SW480 (cell line): Measurements from ENCODE around the gene EXOC6B.
"Not testable (repeated sequence)": the region's sequence is repeated elsewhere in the genome, so short reads cannot be mapped to it uniquely, and the experiment has no call there.

Experiments used
- DNase-seq: peaks from one replicate; pipeline ENCODE4 v3.0.0-alpha.2; 2016; ENCODE audit warnings: low spot score

Gene EXOC6B

DNA sequence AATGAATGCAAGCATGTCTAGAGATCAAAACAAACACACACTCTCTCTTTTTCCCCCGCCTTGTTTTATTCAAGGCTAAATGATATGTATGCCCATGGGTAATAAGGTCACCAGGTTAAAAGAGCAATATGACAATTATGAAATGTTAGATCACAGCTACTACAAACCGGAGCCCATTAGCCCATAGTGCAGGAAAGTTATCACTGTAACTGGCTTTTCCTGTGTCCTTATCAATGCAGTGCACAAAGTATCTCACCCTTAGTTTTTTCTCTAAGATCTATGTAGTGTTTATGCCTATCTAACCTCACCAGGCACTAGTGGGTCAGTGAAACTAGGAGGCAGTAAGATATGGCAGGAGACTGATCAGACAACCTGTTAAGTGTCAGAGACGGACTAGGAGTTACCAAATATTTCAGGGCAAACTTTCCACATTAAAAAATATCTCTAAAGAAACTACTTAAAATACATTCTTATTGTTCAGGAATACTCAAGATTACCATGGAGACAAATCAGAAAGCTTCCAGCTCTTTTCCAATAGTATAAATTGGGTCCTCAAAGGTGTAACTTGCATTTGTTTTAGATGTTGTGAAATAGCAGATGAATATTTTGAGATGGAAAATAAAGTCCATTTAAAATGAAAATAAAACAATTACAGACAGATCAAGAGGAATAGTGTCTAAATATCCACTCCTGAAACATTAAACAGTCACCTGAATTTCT lies 282.2 kb downstream of the EXOC6B start:
- no peak for DNase-seq

DNA sequence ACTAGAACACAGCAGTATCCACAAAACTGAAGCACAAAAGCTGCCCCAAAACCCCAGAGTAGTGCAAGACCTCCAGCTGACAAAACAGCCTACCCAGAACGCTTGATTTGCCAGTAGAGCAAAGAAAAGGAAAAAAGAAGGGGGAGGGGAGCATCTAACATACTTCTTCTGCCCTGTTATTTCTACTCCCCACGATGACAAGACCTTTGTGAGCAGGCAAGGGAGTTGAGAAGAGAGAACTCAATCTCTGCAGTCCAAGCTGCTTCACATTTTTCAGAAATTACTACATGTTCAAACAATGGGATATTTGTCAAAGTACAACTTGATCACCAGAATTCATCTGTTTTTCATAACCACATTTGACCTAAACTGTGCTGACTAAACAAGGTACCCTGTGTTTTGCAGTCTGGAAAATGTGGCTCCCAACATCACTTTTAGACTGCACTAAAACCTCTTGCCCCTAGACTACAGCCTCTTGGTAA lies 286.7 kb downstream of the EXOC6B start:
- DNase-seq, result no peak

DNA sequence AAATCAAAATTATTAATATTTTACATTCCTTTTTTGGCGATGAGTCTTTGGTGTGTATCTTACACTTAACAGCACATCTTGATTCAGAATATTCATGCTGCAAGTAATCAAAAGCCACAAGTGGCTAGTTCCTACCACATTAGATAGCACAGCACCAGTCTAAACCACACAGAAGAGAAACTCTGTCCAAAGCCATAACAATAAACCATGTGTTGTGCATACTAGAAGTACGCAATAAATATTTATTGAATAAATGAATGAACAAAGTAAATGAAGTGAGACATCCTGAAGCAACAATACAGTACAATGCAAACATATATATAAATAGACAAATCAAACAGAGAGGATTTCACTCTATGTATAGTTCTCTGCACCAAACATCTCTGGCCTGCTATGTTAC lies 287.3 kb downstream of the EXOC6B start:
- no peak for DNase-seq

DNA sequence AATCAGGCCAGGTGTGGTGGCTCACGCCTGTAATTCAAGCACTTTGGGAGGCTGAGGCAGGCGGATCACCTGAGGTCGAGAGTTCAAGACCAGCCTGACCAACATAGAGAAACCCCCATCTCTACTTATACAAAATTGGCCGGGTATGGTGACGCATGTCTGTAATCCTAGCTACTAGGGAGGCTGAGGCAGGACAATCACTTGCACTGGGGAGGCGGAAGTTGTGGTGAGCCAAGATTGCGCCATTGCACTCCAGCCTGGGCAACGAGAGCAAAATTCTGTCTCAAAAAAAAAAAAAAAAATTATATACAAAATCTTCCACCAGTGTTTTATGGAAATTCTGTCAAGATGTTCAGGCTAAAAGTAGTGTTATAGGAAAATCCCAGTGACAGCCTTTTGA lies 290.2 kb downstream of the EXOC6B start:
- not testable (repeated sequence) for DNase-seq

DNA sequence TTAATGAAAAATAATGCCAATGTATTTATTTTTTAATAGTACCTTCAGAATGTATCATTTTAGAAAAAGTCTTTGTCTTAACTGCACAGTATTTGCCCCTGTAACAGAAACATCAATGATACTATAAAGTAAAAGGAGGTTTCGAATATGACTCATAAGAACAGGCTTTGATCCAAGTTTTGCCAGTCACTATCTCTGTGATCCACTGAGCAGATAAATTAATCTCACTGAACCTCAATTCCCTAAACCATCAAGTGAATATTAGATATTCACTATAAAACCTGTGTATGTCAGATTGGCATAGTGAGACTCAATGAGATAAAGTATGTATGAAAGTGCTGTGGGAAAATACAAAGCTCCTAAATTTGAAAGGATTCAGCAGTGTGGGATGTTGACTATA lies 292.1 kb downstream of the EXOC6B start:
- DNase-seq, result no peak

DNA sequence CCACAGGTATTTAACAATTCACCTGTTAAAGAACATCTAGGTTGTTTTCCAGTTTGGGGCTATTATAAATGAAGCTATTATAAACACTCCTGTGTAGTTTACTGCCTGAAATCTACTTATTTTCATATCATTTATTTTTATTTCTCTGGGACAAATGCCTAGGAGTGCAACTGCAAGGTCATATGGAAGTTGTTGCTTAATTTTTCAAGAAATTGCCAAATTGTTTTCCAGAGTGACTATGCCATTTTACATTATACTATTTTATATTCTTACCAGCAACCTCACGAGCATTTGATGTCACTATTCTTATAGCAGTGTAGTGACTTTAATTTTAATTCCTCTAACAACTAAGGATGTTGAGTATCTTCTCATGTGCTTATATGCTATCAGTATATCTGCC lies 298.4 kb downstream of the EXOC6B start:
- DNase-seq, result no peak

DNA sequence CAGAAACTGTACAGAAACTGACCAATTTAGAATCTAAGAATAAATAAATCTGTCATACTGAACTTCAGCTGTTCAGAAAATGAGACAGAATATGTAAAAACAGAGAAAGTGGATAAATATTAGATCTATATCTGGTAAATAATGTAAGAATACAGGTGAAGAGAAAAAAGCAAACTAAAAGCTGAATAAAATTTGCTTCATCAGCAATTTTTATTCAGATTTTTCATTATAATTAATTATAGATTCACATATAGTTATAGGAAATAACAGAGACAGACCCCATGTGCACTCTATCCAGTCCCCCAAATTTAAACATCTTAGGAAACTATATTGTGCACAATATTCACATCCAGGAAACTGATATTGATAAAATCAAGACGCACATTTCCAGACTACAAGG lies 299.2 kb downstream of the EXOC6B start:
- DNase-seq, result no peak

DNA sequence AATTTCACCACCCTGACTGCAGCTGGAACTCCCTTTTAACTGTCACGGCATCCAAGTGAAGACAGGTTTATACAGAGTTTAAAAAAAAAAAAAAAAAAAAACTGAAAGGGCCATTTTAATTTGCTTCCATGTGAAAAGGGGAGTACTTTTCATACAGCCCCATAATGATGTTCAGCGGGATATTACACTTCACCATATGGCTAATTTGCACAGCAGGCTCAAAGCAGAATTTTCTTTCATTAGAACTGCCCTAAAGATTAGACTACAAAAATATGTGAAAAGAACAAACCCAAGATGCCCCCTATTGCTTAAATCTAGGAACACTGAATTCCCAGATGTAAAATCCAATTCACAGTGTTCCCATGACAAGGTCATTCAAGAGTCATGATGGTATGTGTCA lies 301.8 kb downstream of the EXOC6B start:
- DNase-seq, result no peak

DNA sequence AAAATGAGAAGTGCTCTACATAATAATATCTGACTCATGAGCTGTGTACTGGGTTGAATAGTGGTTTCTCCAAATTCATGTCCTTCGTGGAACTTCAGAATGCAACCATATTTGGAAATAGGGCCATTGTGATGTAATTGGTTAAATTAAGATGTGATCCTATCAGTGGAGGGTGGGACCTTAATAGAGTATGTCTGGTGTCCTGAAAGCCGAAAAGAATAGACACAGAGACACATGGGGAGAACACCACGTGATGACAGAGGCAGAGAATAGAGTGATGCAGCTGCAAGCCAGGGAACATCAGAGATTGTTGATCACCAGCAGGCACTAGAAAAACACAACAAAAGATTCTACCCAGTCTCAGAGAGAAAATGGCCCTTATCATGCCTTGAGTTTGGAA lies 310.1 kb downstream of the EXOC6B start:
- DNase-seq, result no peak

DNA sequence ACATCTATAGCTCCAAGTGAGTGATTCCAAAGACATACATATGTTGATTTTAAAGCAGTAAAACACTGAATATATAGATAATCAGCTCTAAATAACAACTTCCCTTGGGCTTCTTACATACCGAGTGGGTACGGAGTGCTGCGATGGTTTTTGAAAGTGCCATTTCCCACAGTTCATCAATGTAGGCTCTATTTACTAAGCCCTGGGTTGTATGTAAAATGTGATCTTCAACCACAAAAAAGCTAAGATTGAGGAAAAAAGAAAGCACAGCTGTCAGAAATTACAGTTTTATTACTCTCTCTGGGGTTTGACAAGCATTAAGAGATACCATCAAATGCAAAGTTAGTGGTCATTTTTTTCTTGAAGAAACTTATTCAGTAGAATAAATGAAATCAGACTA lies 312.8 kb downstream of the EXOC6B start:
- DNase-seq, result no peak

DNA sequence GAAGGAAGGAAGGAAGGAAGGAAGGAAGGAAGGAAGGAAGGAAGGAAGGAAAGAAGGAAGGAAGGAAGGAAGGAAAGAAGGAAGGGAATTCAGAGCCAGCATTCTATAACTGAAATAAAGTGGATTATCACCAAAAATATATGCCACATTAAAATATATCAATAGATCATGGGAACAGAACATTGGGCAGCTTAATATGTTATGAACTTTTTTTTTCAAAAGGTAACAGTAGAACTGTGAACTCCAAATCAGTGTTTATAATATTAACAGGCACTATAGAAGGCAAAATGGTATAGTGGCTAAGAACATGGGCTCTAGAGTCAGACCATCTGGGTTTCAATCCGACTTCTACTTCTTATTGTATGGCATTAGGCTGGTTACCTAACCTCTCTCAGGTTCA lies 313.5 kb downstream of the EXOC6B start:
- no peak for DNase-seq

DNA sequence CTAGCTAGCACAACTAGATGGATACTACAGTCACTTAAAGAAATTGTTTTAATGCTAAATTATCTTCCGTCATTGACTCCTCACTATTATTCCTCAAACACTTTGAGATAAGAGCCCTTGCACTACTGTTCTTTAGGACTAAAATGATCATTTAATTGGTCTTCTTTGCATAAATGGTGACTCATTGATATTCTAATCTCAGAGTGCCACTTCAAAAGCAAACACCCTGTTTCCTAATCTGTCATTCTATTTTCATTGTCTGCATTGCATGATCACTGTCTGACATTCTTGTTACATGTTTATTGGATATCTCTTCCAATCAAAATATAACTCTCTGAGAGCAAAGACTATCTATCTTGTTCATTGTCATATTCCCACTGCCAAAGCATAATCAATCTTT lies 313.9 kb downstream of the EXOC6B start:
- DNase-seq, result no peak

DNA sequence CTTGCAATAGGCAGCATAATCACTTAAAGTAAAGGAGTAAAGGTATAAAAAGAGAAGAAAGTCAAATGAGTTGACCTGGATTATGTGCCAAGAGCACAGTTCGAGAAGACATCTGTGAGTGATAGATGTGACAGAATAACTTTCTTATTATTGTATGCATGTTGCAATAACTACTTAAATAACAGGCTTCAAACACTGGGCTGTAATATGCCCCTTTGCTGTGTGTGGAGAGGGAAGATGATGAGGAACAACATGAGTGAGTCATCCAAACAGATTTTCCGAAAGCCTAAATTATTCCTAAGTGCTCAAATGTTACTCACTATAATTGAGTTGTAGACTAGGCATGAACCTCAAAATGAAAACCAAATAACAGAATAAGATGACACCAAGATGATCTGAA lies 328.1 kb downstream of the EXOC6B start:
- DNase-seq, result no peak

DNA sequence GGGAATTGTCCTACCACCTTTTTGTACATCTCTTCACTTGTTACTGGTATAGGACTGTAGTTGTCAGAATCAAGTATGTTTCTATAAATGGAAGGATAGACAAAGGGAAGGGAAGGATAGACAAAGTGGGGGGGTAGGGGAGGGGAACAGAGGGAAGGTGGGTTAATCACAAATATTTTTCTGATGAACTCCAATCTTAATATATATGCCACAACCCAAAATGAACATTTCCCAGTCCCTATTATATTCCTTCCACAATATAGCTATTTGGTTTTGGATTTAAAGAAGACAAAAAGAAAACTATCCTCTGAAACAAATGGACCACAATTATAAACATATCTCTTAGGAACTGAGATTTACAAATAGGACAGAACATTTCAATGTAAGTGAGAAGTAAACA lies 329.4 kb downstream of the EXOC6B start:
- no peak for DNase-seq

DNA sequence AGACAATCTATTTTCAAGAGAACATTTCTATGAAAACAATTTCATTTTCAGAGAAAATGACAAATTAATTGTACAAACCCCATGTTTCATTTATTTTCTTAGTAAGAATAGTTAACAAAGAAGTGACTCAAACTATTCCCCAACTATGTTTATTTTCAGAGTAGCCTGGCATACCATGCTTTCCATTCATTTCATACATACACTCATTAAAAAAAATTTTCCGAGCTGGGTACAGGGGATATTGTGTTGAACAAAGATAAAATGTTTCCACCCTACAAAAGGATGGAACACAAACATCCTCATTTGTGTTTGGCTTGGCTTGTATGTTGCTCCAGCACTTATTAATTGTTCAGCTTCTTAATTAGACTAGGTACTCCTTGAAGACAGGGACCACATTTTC lies 331.4 kb downstream of the EXOC6B start:
- DNase-seq, result no peak

DNA sequence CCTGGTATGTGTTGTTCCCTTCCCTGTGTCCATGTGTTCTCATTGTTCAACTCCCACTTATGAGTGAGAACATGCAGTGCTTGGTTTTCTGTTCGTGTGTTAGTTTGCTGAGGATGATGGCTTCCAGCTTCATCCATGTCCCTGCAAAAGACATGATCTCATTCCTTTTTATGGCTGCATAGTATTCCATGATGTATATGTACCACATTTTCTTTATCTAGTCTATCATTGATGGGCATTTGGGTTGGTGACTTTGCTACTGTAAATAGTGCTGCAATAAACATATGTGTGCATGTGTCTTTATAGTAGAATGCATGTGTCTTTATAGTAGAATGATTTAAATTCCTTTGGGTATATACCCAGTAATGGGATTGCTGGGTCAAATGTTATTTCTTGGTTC lies 341.2 kb downstream of the EXOC6B start:
- not testable (repeated sequence) for DNase-seq

DNA sequence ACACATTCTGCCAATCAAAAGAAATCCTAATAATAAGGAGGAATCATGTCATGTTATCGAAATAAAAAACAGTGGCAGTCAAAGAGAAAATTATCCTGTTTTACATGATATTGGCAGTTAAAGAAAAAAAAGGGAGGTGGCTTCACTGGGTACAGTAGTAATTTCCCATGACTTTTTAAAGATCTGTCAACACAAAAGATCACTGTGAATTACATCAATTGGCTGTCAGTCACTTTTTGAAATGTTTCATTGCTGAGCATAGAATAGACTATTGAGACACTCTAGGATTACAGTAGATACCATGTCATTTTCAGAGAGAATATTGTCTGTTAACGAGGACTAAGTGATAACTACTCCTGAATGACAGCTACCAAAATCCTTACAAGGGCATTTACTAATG lies 342.5 kb downstream of the EXOC6B start:
- DNase-seq, result no peak

DNA sequence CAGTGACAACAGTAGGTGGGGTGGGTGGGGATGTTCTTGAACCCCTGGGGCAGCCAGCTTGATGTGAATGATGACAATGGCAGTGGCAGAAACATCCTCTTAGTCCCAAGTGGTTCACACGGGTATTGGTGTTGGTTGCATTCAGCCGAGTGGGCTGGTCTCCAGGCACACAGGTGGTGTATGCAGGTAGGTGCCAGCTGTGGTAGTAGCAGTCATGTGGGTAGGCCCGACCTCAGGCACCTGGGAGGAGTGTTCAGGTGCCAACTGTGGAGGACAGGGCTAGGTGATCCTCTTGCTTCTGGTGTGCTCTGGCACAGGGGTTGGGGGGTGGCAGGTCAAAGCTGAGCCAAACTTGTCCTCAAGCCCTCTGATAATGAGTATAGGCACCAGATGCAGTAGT lies 350.6 kb downstream of the EXOC6B start:
- no peak for DNase-seq

DNA sequence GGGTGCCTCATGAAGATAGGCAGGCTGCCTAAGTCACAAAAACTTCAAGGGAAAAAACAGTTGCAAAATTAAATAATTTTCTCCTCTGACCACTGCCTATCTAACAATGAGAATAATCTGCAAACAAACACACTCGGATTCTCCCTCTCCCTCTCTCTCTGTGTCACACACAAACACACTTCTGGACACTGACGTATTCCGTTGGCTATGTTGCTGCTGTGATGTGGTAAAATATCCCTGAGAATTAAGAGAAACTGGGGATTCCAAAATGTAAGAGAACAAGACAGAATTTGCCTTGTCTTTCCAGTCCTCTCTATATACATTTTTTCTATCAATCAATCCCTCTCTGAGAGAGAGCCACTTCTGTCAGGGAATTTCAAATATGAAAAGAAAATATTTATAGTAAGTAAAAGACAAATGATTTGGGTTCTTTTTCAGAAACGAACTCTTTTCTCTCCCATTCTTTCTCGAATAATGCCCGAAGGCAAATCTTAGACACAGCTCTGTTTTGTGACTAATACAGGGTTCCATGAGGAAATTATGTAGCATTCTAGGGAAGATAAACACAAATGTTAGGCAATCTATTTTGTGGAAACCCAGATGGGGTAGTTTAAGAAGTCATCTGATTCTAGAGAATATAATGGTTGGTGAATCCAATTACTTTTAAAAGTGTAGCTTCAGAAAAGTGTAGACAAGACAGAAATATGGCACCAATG lies 367.9 kb downstream of the EXOC6B start:
- DNase-seq, result no peak

DNA sequence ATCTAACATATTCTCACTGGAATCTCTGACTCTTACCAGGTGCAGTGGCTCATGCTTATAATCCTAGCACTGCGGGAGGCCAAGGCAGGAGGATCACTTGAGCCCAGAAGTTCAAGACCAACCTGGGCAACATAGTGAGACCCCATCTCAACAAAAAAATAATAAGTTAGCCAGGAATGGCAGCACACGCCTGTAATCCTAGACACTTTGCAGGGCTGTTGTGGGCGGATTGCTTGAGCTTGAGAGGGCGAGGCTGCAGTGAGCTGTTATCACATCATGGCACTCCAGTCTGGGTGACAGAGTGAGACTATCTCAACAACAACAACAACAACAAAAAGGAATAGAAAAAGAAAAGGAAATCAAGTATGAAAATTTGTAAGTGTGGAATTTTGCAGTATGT lies 371.6 kb downstream of the EXOC6B start:
- DNase-seq, result no peak

DNA sequence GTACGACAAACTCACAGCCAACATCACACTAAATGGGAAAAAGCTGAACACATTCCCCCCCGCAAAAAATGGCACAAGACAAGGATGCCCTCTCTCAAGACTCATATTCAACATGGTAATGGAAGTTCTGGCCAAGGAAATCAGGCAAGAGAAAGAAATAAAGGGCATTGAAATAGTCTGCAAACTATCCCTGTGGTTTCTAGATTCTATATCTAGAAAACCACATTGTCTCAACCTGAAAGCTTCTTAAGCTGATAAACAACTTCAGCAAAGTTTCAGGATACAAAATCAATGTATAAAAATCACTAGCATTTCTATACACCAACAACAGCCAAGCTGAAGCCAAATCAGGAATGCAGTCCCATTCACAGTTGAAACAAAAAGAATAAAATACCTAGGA lies 383.6 kb downstream of the EXOC6B start:
- DNase-seq, result no peak

DNA sequence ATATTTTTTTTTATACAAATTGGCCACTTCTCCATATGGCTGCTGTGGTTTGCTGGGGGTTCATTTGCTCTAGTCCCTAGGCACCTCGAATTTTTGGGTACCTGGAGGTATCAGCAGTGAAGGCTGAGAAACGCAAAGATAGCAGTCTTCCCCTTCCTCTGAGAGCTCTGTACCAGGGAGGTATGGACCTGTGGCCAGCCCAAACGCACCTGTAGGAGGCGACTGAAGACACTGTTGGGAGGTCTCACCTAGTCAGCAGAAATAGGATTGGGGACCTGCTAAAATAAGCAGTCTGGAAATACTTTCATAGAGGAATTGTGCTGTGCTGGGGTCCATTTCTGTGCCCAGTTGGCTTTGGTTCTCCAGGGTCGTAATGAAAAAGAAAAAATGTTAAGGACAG lies 385.9 kb downstream of the EXOC6B start:
- no peak for DNase-seq

DNA sequence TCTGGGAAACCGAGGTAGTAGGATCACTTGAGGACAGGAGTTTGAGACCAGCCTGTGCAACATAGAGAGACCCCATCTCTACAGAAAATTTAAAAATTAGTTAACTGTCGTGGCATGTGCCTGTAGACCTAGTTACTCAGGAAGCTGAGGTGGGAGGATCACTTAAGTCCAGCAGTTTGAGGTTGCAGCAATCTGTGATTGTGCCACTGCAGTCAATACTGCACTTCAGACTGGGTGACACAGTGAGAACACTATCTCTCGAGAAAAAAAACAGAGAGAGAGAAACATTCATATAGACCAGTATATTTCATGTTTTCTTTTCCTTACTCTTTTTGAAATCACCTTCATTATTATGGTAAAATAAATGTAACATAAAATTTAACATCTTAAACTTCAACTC lies 387.5 kb downstream of the EXOC6B start:
- DNase-seq, result no peak

DNA sequence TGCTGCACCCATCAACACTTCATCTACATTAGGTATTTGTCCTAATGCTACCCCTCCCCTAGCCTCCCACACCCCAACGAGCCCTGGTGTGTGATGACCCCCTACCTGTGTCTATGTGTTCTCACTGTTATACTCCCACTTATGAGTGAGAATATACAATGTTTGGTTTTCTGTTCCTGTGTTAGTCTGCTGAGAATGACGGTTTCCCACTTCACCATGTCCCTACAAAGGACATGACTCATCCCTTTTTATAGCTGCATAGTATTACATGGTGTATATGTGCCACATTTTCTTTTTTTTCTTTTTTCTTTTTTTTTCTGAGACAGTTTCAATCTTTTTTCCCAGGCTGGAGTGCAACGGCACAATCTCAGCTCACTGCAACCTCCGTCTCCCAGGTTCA lies 394.1 kb downstream of the EXOC6B start:
- DNase-seq, result no peak
